Femur (tissue), 1 donor: ENCODE measurements around the gene NUDT17.
A peak's percentile ranks its signal among the peaks of the same experiment; 100 is the strongest.
"Not testable (repeated sequence)": the region's sequence is repeated elsewhere in the genome, so short reads cannot be mapped to it uniquely, and the experiment has no call there.

ENCODE experiments used
- DNase-seq: peaks from one replicate; pipeline ENCODE4 v3.0.0-alpha.2; 2017

Gene NUDT17, protein sequence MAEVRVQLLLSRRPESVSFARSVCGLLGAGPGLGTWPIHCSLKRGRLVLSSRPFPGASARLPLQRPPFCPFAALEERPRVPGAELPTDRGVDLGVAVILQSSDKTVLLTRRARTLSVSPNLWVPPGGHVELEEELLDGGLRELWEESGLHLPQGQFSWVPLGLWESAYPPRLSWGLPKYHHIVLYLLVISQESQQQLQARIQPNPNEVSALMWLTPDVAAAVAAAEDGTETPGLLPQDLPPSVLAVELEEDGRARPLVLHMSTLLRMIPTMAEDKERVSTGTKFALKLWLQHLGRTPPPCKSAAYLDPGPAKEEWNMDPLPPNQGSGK

DNA sequence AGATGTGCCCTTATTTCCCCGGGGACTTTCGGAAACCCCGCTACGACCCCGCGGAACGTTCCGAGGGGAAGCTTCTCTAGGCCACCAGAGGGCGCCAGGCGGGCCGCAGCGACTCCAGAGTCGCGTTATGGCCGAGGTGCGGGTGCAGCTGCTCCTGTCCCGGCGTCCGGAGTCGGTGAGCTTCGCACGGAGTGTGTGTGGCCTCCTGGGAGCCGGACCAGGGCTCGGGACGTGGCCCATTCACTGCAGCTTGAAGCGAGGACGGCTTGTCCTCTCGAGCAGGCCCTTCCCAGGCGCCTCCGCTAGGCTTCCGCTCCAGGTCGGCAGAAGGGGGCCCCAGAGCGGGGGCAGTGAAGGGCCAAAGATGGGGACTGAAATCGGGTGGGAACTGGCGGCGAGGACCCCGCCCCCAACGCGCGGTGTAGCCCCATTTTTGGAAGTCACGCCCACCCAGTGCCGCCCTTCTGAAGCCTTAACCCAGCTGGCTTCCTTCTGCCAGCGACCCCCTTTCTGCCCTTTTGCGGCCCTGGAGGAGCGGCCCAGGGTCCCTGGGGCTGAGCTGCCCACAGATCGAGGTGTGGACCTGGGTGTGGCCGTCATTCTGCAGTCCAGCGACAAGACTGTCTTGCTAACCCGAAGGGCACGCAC lies at the start of gene NUDT17:
Gene NUDT17 (plus strand): TSS at position 117 of the 648 bp plus-strand sequence. CDS start 11 bp downstream, at position 128.
- DNase-seq: peak; percentile 86

DNA sequence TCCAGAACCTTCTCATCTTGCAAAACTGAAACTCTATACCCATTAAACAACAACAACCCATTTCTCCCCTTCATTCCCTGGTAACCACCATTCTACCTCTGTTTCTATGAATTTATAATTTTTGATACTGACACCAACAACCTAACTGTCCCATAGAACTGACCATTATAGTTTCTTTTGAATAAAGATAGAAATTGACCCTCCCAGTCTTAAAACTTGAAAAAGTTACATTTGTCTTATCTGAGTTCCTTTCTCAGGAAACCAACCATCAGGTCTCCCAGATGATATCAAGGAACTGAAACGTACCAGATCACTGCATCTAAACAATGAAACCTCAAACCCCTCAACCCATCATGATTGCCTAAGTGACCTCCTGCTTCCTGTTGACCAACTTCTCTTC lies 48.7 kb upstream of the NUDT17 start:
- no peak for DNase-seq

DNA sequence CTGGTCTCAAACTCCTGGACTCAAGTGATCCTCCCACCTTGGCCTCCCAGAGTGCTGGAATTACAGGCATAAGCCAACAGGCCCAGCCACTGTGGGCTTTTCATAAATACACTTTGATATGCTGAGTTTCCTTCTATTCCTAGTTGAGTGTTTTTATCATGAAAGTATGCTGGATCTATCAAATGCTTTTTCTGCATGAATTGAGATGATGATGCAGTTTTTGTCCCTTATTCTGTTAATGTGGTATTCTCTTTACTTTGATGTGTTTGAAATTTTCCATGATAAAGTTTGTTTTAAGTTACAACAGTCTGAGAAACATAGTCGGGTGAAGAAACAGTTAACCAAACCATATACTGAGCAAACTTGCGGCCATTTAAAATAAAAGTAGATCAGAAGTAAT lies 45.6 kb upstream of the NUDT17 start:
- DNase-seq: no peak

DNA sequence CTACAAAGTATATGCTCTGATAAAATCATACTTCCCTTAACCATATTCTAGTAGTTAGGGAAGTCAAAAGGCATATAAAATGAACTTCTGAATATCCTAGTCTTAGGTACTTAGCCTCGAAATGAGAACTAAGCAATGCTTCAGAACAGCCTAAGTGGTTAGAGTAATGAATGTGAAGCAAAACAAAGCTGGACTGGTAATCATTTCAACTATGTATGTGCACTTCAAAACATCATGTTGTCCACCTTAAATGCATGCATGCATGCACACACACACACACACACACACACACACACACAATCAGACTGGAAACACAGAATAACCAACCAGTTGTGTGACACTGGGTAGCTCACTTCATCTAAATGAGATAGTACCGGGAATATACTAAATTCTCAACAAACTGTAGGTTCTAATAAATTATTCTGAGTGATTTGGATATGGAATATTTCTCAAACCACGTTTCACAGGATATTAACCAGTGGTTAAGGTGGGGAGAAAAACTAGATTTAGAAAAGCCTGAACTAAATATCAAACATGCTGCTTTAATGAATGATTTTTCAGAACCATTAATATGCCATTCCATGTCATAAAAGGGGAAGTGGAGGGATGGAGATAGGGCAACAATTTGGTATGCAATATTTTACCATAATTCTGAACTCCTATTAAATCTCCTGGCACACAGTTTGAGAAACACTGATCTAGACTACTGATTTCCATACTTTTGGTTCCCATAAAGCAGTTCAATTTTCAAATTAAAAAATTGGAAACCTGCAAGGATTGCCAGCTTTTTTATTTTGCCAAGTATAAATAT lies 41.0 kb upstream of the NUDT17 start:
- no peak for DNase-seq

DNA sequence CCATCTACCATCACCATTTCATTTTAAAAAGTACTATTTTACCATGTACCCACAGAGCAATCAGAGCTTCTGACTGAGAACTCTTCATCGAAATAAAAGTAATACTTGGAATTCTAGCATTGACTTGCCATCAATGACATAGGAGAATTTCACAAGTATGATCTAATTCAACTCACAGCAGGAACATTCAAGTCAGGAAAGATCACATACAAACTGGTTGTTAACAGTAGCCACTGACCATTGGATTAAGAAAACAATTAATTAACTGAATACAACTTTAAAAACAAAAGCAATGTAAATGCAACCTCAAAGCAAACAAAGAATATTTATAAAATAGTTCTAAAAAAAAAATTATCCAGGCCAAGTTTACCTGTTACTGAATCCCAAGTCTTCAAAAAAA lies 40.4 kb upstream of the NUDT17 start:
- DNase-seq: no peak

DNA sequence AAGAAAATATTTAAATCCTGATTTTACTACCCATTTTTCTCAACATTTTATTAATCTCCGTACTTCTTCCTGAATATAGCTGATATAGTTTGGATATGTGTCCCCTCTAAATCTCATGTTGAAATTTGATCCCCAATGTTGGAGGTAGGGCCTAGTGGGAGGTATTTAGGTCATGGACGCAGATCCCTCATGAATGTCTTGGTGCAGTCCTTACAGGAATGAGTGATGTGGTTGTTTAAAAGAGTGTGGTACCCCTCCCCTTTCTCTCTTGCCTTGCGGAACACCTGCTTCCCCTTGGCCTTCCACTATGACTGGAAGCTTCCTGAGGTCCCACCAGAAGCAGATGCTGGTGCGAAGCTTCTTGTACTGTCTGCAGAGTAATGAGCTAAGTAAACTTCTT lies 39.0 kb upstream of the NUDT17 start:
- DNase-seq: no peak

DNA sequence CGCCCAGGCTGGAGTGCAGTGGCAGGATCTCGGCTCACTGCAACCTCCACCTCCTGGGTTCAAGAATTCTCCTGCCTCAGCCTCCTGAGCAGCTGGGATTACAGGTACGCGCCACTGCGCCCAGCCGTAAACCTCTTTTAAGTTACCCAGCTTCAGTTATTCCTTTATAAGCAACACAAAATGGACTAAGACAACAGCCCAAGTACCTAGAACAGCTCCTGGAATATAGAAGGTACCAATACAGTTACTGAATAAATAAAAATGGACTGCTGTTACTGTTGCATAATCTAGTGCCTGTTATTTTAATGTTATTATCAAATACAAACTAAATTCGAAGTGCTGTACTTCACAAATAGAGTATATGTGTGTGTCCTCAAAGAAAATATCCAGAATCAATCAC lies 38.6 kb upstream of the NUDT17 start:
- no peak for DNase-seq

DNA sequence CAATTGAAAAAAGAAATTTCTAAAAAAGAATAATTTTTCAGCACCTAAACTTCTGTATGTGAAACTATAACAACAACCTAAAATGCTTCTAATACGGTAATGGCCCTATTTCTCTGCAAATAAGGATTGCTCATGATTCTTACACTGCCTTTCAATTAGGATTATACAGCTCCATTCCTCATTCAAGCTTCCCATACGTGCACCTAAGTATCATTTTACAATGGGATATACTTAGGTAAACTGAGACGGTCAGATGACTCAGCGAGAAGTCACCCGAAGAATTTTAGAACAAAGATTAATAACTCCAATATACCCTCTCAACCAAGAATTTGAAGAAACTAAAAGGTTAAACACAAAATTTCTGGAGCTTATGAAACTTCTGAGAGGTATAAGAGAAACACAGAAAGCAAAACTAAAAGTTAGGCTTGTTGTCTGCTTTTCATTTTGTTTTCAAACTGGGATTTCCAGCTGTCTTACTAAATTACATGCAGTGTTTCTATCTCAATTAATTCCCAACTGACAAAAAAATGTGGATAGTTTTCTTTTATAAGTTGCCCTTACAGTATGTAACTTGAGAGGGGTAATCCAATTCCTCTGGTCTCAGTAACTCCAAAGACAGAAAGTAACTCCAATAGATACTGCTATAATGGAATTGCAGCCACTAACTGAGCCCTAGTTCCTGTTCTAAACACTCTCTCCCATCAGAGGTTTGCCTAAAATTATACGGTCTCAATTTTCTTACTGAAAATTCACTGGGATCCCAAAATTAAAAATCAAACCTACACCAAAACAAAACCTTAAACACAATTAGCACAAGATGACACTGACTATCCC lies 32.2 kb upstream of the NUDT17 start:
- DNase-seq: not testable (repeated sequence)

DNA sequence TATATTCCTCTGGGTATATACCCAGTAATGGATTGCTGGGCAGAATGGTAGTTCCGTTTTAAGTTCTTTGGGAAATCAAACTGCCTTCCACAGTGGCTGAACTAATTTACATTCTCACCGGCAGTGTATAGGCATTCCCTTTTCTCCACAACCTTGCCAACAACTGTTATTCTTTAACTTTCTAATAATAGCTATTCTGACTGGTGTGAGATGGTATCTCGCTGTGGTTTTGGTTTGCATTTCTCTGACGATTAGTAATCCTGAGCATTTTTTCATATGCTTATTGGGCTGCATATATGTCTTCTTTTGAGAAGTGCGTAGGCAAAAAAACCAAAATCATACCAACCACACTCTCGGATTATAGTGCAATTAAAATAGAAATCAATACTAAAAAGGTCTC lies 27.3 kb upstream of the NUDT17 start:
- not testable (repeated sequence) for DNase-seq

DNA sequence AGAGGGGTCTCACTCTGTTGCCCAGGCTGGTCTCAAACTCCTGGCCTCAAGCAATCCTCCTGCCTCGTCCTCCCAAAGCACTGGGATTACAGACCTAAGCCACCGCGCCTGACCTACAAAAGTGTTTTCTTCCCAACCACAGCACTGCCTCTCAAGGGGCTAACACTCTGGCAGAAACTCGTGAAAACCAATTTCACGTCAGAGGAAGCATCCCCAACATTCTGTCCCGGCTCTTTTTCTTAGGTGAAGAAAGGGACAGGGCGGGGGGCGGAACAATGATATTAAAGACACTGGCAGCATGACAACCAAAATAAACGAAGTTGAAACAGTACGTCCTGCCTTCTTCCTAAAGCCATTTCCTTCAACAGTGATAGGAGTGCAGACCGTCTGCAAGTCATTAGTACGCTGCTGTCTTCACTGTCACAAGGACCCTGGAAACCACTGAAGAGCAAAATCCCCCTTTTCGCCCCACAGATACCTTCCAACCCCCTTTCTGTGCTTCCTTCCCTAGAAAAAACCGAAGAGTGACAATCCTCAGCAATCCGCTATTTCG lies 22.6 kb upstream of the NUDT17 start:
- DNase-seq: not testable (repeated sequence)

DNA sequence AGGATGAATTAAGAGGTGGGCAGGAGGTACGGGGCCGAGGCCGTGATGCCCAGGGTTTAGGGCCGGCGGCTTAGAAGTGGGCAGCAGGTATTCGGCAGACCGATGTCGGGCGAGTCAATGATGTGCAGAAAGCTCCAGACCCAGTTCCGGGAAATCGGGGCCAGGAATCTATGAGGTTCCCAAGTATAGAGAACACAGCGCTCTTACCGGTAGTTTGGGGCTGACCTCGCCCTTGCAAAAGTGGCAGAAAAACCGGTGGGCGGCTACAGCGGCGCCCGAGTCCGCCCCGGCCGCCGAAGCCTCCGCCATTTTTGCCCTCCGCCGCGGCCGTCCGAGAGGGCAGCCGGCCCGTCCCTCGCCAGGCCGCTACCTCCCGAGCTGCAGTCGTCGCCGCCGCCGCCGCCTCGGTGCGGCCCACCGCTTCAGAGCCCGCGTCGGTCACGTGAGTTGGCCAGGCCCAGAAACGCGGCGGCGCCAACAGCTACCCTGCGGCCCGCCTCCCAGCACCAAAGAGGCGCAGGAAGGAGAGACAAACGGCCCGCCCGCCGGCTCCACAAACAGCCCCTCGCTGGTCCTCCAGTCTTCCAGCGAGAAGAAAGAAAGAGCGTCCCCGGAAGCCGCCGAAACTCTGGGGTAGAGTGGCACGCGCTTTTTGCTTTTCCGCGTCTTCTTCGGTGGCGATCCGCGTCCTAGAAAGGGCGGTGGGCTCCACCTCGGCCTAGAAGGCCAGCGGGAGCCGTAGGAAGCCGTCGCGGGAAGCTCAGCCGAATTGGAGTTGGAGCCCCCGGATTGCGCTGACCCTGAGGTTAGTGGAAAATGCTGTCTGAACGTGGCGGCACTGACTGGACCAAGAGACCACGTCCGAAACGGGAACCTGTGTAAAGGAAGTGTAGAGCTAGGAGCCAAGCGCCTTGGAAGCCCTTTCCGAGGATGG lies 21.6 kb upstream of the NUDT17 start, which contains the start of the genes POLR3C and RNF115:
Gene POLR3C (plus strand): TSS at position 636 of the 934 bp plus-strand sequence. CDS start 1,577 bp downstream, outside the sequence.
Gene RNF115 (minus strand): TSS at position 531 of the 934 bp plus-strand sequence. CDS start 222 bp downstream, at position 309.
- peak; percentile 95 for DNase-seq

DNA sequence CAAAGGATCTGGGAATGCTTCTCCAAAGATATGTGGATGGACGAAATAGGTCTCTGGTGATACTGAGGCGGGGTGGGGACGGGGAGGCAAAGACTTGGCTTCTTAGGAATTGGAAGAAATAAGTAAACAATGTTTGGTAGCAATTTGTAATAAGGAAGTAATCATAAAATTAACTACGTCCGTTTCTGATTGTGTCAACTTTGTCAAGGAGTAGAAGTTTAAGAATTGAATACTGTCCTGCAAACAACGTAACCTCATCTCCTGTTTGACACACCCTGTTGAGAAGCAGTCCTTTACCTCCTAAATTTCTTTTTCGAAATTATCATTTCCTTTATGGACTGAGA lies 21.0 kb upstream of the NUDT17 start:
- DNase-seq: no peak

DNA sequence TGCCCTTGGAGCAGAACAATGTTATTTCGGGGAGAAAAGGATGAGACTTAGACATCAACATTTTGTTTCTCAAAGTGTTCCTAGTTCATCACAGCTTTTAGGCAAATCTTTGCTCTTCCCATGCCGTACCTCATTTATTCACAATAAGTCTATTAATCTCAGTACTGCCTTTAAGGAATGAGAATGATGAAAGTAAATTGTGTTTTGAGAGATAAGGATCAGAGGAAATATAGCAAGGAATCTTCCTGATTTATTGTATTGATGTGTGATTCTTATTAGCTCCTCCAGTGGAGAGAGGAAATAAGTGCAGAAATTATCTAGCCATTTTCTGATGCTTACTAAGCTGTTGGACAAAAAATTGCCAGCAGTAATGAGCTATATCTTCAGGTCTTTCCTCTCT lies 19.4 kb upstream of the NUDT17 start:
- no peak for DNase-seq

DNA sequence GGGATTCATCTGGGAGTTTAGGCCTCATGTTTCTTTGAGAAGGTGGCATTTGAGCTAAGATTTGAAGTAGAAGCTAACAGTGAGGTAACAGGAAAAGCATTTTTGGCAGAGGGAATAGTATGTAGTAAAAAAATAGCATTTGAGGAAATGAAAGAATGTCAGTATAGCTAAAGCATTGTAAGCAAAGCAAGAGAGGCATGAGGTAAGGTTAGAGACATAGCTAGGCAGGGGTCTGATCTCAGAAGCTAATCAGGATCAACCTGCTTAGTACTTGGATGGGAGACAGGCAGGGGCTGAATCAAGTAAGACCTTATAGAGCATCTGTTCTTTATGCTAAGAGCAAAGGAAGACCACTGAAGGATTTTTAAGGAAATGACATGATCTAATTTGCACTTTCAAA lies 17.5 kb upstream of the NUDT17 start:
- DNase-seq: no peak

DNA sequence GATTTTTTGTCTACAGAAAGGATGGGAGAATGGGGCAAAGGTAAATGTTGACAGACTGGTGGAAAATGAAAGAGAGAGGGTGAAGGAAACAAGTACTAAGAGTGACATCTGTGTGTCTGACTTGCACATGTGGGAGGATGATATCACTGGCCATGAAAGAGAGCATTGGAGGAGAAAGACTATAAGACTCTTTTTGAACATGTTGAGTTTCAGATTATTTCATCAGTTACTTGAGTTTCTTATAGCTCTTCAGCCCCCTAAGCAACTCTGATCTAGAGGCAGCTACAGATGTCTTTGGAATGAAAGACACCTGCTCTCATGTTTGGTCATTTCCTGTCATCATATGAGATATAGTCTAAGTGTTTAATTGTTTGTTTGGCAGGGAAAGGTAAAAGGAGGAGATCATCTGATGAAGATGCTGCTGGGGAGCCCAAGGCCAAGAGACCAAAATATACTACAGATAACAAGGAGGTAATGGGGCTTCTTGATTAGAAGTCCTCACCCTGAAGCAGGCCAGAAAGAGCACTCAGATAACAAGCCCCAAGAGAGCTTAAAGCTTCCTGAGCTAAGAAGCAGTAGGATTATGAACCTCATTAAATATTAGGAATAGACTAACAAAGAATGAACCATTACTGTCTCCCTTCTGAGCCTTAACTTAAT lies 16.9 kb upstream of the NUDT17 start:
- no peak for DNase-seq

DNA sequence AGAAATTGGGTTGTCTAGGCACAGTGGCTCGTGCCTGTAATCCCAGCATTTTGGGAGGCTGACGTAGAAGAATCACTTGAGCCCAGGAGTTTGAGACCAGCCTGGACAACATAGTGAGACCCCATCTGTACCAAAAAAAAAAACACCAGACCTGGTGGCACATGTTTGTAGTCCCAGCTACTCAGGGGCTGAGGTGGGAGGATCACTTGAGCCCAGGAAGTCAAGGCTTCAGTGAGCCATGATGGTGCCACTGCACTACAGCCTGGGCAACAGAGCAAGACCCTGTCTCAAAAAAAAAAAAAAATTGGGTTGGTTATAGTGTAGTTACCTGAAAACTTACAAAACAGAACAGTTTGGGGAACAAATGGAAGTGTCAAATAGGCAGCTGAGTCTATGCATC lies 14.6 kb upstream of the NUDT17 start:
- not testable (repeated sequence) for DNase-seq

DNA sequence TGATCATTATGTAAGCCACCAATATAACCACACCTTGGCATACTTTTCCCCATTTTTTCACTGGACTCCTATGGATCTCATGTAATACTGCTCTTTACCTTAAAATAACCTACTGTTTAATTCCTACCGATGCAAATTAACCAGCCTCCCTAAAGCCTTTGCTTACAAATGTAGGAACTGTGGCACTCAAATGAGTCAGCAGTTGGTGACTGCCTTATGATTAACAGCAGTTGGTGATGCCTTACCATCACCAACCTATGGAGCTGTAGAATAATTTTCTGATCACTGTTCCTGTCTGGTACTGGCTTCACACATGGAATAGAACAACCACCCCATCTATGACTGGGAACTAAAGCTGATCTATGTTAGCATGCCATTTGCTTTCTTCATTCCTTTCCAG lies 7.8 kb upstream of the NUDT17 start:
- DNase-seq: no peak

DNA sequence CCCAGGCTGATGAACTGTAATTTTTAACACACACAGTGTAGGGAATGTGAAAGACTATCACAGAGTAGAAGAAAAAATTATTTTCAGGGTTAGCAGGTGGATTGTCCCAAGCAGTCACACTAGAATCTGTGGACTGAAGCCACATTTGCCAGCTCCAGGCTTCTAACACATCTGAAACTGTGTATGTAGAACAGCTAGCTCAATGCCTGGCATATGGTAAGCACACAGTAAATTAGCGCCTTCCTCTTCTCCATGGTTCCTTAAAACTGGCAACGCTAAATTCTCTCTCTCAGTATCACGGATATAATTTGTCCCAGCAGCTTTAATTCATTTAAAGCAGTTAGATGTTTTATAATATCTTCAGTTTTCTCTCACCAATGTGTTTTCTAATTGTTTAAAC lies 2.4 kb upstream of the NUDT17 start:
- DNase-seq: no peak

DNA sequence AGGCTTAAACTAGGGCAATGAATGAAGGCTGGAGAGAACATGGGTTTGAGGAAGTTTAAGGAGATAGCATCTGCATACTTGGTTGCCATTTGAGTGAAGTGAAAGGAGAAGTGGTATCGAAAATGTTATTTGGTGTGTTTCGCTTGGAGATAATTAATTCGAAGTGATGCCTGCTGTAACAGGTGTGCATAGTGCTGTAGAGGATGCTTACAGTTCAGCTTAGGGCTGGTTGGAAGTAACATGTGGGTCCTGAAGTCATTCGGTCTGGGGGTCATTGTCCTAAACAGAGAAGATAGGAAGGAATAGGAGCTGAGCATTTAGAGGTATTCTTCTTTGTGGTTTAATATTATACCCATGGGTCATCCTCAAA lies 301 bp upstream of the NUDT17 start:
- no peak for DNase-seq

DNA sequence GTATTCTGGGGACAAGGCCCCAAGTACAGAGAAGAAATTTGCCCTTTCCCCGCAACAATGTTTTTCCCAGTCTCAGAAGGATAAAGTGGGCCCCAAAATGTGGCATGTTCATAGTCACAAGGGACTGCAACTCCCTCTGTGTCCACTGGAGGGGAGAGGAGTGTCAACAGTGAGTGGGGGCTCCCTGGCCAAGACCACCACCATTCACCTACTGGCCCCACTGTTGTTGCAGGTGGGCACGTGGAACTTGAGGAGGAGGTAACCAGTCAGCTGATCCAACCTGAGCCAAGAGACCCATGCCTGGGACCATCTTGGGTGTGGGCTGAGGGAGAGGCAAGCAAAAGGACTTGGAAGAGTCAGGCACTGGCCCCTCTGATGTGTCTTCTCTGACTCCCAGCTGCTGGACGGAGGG lies 777 bp downstream of the NUDT17 start:
- peak; percentile 52 for DNase-seq

DNA sequence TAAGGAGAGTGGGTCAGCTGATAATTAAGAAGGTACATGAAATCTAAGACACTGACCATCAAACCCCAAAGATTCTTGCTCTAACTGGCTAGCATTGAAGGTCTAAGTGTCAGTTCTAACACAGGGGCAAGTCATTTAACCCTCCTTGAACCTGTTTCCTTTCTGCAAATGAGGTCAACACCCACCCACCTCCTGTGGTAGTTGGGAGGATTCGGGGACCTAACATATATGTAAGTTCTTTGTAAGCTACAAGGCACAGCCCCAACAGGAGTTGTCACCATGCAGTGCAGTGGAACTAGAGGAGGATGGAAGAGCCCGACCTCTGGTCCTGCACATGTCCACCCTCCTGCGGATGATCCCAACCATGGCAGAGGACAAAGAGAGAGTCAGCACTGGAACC lies 2.4 kb downstream of the NUDT17 start:
- DNase-seq: no peak
